ENCODE data around the gene ZFHX3. TPM values are rescaled to one million over a fixed set of nuclear protein-coding genes. Genes with fewer than 3 reads are reported as not detected.

Gene ZFHX3
- total RNA-seq, 2 experiments from 2014 or later: 0.21 to 0.68 TPM

- intact Hi-C loops (cut with micrococcal nuclease): loop anchor here (10.0 kb wide), 1 partner anchor 215 kb away; no protein-coding TSS in a partner anchor
- Mint-ChIP-seq H3K4me1 (ENCODE audit: low read depth) (no peaks in the 10 kb centered on the region), H3K27me3 (peaks cover 39% of the 10 kb centered on the region), H3K4me3 (no peak overlapping the region), H3K9me3 (no peaks in the 10 kb centered on the region), H3K36me3 (no peaks in the 10 kb centered on the region), H3K27ac (no peak overlapping the region)
- ChIA-PET CTCF (no interaction called here), POLR2A (no interaction called here)
- DNase-seq: no peak
Measured at GRCh38 chr16:73049511-73049910, 1.6 kb upstream of the ZFHX3 start.

- H3K36me3 Mint-ChIP-seq: no peaks in the 10 kb centered on the region
- no peak for DNase-seq
- H3K4me3 Mint-ChIP-seq: no peak overlapping the region
- peaks cover 39% of the 10 kb centered on the region for H3K27me3 Mint-ChIP-seq
- no peaks in the 10 kb centered on the region for H3K4me1 Mint-ChIP-seq (ENCODE audit: low read depth)
- ChIA-PET POLR2A (no interaction called here), CTCF (no interaction called here)
- no peaks in the 10 kb centered on the region for H3K9me3 Mint-ChIP-seq
- no peak overlapping the region for H3K27ac Mint-ChIP-seq
- intact Hi-C loops (cut with micrococcal nuclease): loop anchor here (10.0 kb wide), 1 partner anchor 214 kb away; no protein-coding TSS in a partner anchor
Measured at GRCh38 chr16:73049091-73049490, 1.2 kb upstream of the ZFHX3 start.

- Mint-ChIP-seq H3K4me3 (no peak overlapping the region), H3K36me3 (no peaks in the 10 kb centered on the region)
Measured at GRCh38 chr16:73048292-73049080, 558 bp upstream of the ZFHX3 start.

GRCh38 chr16:73047221-73047535 is 750 bp downstream of the ZFHX3 start:
- DNase-seq: no peak
- peaks cover 34% of the 10 kb centered on the region for H3K27me3 Mint-ChIP-seq
- H3K9me3 Mint-ChIP-seq: no peaks in the 10 kb centered on the region
- no peaks in the 10 kb centered on the region for H3K4me1 Mint-ChIP-seq (ENCODE audit: low read depth)
- CTCF ChIA-PET: no interaction called here
- H3K27ac Mint-ChIP-seq: no peak overlapping the region
- H3K36me3 Mint-ChIP-seq: no peaks in the 10 kb centered on the region
- POLR2A ChIA-PET: no interaction called here
- peak overlapping the region; percentile 14 for H3K4me3 Mint-ChIP-seq
- intact Hi-C loops (cut with micrococcal nuclease): loop anchor here (10.0 kb wide), 1 partner anchor 212 kb away; no protein-coding TSS in a partner anchor

More at GRCh38 chr16:73048292-73049080, 558 bp upstream of the ZFHX3 start:
- POLR2A ChIA-PET: no interaction called here
- no peak for DNase-seq
- CTCF ChIA-PET: no interaction called here
- Mint-ChIP-seq H3K4me1 (ENCODE audit: low read depth) (no peaks in the 10 kb centered on the region), H3K27me3 (peaks cover 36% of the 10 kb centered on the region), H3K27ac (no peak overlapping the region), H3K9me3 (no peaks in the 10 kb centered on the region)
- intact Hi-C loops (cut with micrococcal nuclease): loop anchor here (10.0 kb wide), 1 partner anchor 214 kb away; no protein-coding TSS in a partner anchor

GRCh38 chr16:73046849-73047214 is 1.1 kb downstream of the ZFHX3 start:
- H3K4me3 Mint-ChIP-seq: no peak overlapping the region

GRCh38 chr16:73046202-73046848 is 1.6 kb downstream of the ZFHX3 start:
- no peak for DNase-seq
- no peak overlapping the region for H3K4me3 Mint-ChIP-seq
- H3K36me3 Mint-ChIP-seq: no peaks in the 10 kb centered on the region
- no peak overlapping the region for H3K27ac Mint-ChIP-seq
- ChIA-PET POLR2A (no interaction called here), CTCF (no interaction called here)
- intact Hi-C loops (cut with micrococcal nuclease): loop anchor here (10.0 kb wide), 1 partner anchor 212 kb away; no protein-coding TSS in a partner anchor
- no peaks in the 10 kb centered on the region for H3K4me1 Mint-ChIP-seq (ENCODE audit: low read depth)
- H3K9me3 Mint-ChIP-seq: no peaks in the 10 kb centered on the region
- H3K27me3 Mint-ChIP-seq: peaks cover 34% of the 10 kb centered on the region

More at GRCh38 chr16:73046849-73047214, 1.1 kb downstream of the ZFHX3 start:
- H3K27me3 Mint-ChIP-seq: peaks cover 34% of the 10 kb centered on the region
- CTCF ChIA-PET: no interaction called here
- H3K4me1 Mint-ChIP-seq (ENCODE audit: low read depth): no peaks in the 10 kb centered on the region
- no peaks in the 10 kb centered on the region for H3K36me3 Mint-ChIP-seq
- intact Hi-C loops (cut with micrococcal nuclease): loop anchor here (10.0 kb wide), 1 partner anchor 212 kb away; no protein-coding TSS in a partner anchor
- no peak overlapping the region for H3K27ac Mint-ChIP-seq
- no peaks in the 10 kb centered on the region for H3K9me3 Mint-ChIP-seq
- POLR2A ChIA-PET: no interaction called here
- no peak for DNase-seq

- DNase-seq: no peak
- H3K27ac Mint-ChIP-seq: no peak overlapping the region
- H3K27me3 Mint-ChIP-seq: peaks cover 29% of the 10 kb centered on the region
- no peaks in the 10 kb centered on the region for H3K9me3 Mint-ChIP-seq
- H3K4me3 Mint-ChIP-seq: no peak overlapping the region
- no peaks in the 10 kb centered on the region for H3K4me1 Mint-ChIP-seq (ENCODE audit: low read depth)
- no peaks in the 10 kb centered on the region for H3K36me3 Mint-ChIP-seq
- ChIA-PET CTCF (no interaction called here), POLR2A (no interaction called here)
- intact Hi-C loops (cut with micrococcal nuclease): loop anchor here (10.0 kb wide), 1 partner anchor 209 kb away; no protein-coding TSS in a partner anchor
Measured at GRCh38 chr16:73043828-73044467, 4.0 kb downstream of the ZFHX3 start.

GRCh38 chr16:73042807-73043206 is 5.1 kb downstream of the ZFHX3 start:
- Mint-ChIP-seq H3K4me3 (no peak overlapping the region), H3K36me3 (no peaks in the 10 kb centered on the region), H3K4me1 (ENCODE audit: low read depth) (no peaks in the 10 kb centered on the region), H3K9me3 (no peaks in the 10 kb centered on the region), H3K27me3 (peaks cover 25% of the 10 kb centered on the region), H3K27ac (no peak overlapping the region)
- ChIA-PET CTCF (no interaction called here), POLR2A (no interaction called here)
- no peak for DNase-seq
- intact Hi-C loops (cut with micrococcal nuclease): loop anchor here (10.0 kb wide), 1 partner anchor 208 kb away; no protein-coding TSS in a partner anchor

GRCh38 chr16:73041676-73042075 is 6.3 kb downstream of the ZFHX3 start:
- DNase-seq: no peak
- H3K36me3 Mint-ChIP-seq: no peaks in the 10 kb centered on the region
- no peaks in the 10 kb centered on the region for H3K9me3 Mint-ChIP-seq
- H3K27me3 Mint-ChIP-seq: peaks cover 26% of the 10 kb centered on the region
- CTCF ChIA-PET: no interaction called here
- H3K4me1 Mint-ChIP-seq (ENCODE audit: low read depth): no peaks in the 10 kb centered on the region
- intact Hi-C loops (cut with micrococcal nuclease): loop anchor here (10.0 kb wide), 1 partner anchor 207 kb away; no protein-coding TSS in a partner anchor
- POLR2A ChIA-PET: no interaction called here
- H3K27ac Mint-ChIP-seq: no peak overlapping the region
- no peak overlapping the region for H3K4me3 Mint-ChIP-seq

- Mint-ChIP-seq H3K4me1 (ENCODE audit: low read depth) (no peaks in the 10 kb centered on the region), H3K27ac (no peak overlapping the region), H3K9me3 (no peaks in the 10 kb centered on the region), H3K27me3 (peaks cover 24% of the 10 kb centered on the region), H3K4me3 (no peak overlapping the region), H3K36me3 (no peaks in the 10 kb centered on the region)
- POLR2A ChIA-PET: no interaction called here
- intact Hi-C loops (cut with micrococcal nuclease): loop anchor here (10.0 kb wide), 1 partner anchor 206 kb away; no protein-coding TSS in a partner anchor
- CTCF ChIA-PET: no interaction called here
- no peak for DNase-seq
Measured at GRCh38 chr16:73040735-73041402, 7.1 kb downstream of the ZFHX3 start.

GRCh38 chr16:73040136-73040535 is 7.8 kb downstream of the ZFHX3 start:
- DNase-seq: no peak
- POLR2A ChIA-PET: no interaction called here
- H3K36me3 Mint-ChIP-seq: no peaks in the 10 kb centered on the region
- CTCF ChIA-PET: no interaction called here
- no peaks in the 10 kb centered on the region for H3K9me3 Mint-ChIP-seq
- no peaks in the 10 kb centered on the region for H3K4me1 Mint-ChIP-seq (ENCODE audit: low read depth)
- H3K27me3 Mint-ChIP-seq: peaks cover 23% of the 10 kb centered on the region
- intact Hi-C loops (cut with micrococcal nuclease): loop anchor here (10.0 kb wide), 1 partner anchor 205 kb away; no protein-coding TSS in a partner anchor
- H3K27ac Mint-ChIP-seq: no peak overlapping the region
- no peak overlapping the region for H3K4me3 Mint-ChIP-seq
